NCI-H187 (cell line): ENCODE results near the gene VASP.

Experiments
- DNase-seq, 2 experiments: peaks; one replicate each; lab custom pipeline; 2025; lab: John Stamatoyannopoulos, UW

The VASP gene

DNA sequence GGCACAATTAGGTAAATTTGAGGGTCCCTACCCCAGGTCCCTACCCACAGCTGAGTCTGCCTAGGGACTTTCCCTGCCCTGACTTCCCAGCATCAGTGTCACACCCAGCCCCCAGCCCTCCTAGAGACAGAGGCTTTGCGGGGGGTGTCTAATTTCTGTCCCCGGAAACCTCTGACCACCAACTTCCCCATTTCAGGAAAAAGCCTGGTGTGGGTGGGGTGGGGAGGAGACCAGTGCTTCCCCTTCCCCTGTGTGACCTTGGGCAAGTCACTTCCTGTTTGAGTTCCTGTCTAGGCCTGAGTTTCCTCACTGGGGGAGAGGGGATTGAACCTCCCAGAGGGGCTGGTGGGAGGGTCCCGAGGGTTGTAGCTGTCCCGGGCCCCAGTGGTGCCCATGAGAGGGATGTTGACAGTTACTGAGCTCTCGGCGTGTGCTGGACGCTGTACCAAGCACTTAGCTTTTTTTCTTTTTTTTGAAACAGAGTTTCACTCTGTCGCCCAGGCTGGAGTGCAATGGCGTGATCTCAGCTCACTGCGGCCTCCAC, 7.9 kb downstream of the VASP start:
- DNase-seq, result no peak

DNA sequence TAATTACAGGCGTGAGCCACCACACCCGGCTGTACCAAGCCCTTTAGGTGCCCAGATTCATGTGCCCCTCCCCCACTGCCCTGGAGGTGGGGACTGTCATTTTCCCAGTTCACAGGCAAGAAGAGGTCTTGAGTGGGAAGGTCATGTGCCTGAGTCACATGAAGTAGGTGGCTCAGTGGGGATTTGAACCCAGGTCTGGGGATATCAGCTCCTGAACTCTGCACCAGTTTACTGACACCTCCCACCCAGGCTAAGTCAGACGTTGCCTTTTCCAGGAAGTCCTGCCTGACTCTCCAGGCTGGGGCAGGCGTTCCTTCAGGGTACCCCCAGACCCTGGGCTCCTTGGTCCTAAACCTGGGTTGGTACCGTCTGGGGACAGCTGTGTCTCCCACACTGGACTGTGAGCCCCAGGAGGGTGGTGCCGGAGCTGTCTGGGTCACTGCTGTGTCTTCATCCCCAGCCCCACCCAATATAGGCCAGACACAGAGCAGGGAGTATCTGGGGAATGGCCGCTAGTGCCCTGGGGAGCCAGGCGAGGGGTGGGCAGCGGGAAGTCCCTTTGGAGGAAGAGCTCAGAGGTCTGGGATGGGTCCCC, 8.6 kb downstream of the VASP start:
- no peak for DNase-seq

DNA sequence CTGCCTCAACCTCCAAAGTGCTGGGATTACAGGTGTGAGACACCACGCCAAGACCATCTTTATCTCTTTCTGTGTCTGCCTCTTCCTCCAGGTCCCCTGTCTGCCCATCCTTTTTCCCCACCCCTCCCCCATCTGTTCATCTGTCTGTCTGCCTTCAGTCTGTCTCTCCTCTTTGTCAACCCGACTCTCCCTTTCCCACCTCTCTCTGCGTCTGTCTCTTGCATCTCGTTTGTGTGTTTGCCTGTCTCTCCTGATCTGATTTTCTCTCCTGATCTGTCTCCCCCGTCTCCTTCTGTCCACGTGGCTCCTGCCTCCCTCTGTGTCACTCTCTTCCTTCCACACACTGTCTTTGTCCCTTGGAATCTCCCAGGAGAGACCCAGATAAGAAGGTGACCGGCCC, 10.0 kb downstream of the VASP start:
- no peak for DNase-seq

DNA sequence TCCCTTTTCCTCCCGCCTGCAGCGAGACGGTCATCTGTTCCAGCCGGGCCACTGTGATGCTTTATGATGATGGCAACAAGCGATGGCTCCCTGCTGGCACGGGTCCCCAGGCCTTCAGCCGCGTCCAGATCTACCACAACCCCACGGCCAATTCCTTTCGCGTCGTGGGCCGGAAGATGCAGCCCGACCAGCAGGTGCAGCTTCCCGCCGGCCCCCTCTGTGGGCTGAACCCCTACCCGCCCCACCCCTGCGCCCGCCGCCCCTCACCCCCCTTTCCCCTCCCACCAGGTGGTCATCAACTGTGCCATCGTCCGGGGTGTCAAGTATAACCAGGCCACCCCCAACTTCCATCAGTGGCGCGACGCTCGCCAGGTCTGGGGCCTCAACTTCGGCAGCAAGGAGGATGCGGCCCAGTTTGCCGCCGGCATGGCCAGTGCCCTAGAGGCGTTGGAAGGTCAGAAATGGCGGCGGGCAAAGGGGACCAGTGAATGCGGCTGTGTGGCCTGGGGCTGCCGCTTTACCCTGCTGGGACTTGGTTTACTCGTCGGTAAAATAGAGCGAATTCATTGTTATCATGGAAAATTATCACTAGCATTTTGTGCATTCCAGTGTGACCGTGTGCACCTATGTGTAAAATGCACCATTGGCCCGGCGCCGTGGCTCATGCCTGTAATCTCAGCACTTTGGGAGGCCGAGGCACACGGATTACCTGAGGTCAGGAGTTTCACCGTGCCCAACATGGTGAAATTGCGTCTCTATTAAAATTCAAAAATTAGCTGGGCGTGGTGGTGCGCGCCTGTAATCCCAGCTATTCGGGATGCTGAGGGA, 10.6 kb downstream of the VASP start:
- DNase-seq, result no peak

DNA sequence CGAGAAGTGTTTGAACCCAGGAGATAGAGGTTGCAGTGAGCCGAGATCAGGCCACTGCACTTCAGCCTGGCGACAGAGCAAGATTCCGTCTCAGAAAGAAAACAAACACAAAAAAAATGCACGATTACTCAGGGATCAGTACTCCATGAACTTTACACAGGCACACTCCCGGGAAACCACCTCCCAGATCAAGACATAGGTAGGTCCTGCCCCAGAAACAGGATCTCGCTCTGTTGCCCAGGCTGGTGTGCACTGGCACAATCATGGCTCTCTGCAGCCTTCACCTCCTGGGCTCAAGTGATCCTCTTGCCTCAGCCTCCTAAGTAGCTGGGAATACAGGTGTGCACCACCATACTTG, 11.2 kb downstream of the VASP start:
- DNase-seq, result no peak

DNA sequence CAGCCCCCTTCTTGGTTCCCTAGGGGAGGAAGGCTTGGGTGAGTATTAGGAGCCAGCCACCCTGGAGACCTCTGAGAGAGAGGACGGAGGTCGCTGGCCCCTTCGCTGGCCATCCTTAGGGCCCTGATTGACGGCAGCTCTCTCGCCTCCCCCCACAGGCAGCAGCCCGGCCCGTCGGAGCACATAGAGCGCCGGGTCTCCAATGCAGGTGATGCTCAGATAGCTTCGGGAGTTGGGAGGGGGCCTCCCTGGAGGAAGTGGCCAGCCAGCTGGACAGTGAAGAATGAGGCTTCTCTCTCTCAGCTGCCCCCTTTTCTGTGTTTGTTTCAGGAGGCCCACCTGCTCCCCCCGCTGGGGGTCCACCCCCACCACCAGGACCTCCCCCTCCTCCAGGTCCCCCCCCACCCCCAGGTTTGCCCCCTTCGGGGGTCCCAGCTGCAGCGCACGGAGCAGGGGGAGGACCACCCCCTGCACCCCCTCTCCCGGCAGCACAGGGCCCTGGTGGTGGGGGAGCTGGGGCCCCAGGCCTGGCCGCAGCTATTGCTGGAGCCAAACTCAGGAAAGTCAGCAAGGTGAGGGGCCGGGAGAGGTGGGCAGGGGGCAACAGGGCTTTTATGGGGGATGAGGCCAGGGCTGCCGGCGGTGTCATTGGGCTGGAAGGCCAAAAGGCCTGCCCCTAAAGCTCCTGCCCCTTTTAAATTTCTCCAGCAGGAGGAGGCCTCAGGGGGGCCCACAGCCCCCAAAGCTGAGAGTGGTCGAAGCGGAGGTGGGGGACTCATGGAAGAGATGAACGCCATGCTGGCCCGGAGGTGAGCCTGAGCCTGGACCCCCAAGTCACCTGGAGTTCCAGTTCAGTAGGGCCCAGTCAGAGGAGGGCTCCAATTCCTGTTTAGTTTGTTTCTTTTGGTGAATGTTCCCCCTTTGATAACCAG, 15.0 kb downstream of the VASP start:
- DNase-seq, result no peak

DNA sequence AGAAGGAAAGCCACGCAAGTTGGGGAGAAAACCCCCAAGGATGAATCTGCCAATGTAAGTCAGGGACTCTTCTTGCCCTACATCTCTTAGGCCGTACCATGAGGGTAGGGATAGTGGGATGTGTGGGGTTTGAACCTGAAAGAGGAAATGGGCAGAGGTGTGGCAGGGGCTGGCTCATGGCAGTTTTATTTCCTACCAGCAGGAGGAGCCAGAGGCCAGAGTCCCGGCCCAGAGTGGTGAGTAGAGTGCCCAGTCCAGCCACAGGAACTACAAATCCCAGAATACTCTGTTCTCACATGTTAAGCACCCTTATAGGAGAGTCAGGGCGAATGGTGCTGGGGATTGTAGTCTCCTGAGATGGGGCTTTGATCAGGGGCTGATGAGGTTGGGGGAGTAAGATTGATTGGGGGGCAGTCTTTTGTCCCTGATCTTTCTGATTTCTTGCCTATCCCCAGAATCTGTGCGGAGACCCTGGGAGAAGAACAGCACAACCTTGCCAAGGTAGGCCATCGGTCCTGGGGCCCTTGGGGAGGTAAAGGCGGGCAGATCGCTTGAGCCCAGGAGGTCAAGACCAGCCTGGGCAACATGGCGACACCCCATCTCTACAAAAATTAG, 16.5 kb downstream of the VASP start:
- peak; percentile 55 to 80 for DNase-seq

DNA sequence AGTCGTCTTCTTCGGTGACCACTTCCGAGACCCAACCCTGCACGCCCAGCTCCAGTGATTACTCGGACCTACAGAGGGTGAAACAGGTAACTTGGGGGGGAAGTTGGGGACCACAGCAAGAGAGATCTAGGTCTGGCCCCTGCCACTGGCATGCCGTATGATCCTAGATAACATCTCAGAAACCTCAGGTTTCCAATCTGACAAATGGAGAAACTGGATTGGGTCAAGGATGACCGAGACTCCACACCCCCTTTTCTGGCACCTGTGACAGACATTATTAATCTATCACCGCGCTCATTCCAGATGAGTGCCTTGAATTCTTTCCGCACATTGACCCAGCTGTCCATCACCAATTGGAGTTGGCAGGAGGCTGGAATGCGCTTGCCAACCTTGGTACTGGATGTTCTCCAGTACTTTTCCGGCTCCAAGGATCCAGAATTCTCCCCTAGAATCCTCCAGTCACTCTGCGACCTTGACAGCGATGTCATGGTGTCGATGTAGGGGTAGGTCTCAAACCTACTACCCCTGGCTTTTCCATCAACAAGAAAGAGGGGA, 17.4 kb downstream of the VASP start:
- no peak for DNase-seq

DNA sequence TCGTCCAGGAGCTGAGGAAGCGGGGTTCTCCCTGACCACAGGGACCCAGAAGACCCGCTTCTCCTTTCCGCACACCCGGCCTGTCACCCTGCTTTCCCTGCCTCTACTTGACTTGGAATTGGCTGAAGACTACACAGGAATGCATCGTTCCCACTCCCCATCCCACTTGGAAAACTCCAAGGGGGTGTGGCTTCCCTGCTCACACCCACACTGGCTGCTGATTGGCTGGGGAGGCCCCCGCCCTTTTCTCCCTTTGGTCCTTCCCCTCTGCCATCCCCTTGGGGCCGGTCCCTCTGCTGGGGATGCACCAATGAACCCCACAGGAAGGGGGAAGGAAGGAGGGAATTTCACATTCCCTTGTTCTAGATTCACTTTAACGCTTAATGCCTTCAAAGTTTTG, 18.9 kb downstream of the VASP start:
- peak; percentile 53 to 58 for DNase-seq

DNA sequence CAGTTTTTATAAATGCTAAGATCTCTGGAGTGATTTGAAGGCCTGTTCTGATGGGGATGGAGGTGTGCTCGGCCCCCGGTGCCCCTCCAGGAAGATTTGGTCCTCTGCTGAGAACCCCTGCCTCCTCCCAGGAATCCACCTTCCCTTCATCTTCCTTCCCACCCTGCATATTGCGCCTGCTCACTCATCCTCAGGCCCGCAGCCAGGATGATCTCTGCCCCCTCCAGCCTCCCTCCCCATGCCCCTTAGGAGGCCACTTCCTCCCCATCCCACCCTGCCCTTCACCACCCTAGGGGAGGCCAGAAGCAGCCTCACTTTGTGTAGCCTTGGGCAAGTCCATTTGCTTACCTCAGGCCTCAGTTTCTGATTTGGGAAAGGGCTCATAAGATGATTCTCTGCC, 19.7 kb downstream of the VASP start:
- DNase-seq, result no peak

DNA sequence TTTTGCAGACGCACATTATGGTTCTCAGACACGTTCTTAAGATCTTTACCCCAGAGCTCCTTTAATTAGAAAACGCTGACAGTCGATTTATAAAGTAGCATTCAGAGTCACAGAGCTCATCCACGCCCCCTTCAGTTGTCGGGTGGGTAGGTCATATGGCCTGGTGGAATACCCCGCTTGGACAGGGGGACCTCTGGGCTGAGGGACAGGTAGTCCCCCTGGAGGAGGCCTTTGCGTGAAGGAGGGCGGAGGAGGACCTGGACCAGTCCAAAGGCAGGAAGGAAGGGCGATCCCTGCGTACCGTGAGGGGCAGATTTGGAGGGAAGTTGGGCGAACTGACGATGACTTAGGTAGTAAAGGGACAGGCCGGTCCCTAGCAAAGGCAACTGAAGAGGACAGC, 20.5 kb downstream of the VASP start:
- no peak for DNase-seq

DNA sequence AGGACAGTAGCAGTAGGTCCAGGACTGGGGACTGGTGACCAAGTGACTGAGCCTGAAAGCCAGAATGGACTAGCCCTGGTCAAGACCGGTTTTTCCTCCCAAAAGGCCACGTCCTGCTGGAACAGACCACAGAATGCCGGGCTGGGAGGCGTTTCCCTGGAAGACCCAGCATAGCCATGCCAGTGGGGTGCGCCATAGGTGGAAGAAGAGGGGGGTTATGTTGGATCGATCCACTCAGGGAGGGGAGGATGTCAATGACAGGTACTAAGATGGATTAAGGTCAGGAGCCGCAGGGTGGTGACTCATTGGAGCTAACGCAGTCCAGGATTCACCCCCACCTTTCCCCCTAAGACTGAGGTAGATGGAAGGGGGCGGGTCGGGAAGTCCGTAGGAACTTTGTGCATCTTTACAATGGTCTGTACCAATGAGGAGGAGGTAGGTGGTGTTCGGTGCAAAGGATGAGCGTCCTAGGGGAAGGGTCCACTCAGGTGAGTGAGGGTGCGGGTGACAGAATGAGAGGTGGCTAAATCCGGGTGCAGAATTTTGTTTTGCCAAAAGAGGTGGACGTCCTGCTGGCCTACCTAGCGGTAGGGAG, 21.0 kb downstream of the VASP start:
- no peak for DNase-seq

DNA sequence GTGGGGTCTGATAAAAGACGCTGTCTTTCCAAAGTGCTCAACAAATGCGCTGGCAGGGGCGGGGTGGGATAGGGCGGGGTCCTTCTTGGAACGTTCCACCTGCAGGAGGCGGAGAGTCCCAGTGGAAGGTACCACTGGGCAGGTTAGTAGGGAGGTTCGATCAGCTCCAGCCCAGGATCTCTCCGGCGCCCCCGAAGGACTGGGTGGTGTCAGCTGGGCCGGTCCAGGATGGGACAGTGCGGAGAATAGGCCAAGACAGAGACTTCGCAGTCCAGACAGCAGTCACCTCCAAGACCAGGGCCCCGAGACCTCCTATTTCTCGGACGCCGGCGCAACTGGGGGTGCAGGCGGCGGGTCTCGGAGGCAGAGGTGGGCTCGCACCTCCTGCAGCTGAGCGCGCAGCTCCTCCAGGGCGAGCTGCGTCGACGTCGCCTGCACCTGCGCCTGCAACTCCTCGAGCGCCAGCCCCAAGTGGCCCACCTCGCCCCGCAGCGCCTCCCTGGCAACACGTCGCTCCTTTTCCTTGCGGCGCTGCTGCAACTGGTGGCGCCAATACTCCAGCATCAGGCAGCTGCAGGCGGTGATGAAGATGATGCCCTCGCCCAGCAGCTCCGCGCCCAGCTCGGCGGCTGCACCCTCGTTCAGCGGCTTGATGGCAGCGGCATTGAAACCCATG, 21.6 kb downstream of the VASP start:
- DNase-seq, result peak; percentile 37 to 60

DNA sequence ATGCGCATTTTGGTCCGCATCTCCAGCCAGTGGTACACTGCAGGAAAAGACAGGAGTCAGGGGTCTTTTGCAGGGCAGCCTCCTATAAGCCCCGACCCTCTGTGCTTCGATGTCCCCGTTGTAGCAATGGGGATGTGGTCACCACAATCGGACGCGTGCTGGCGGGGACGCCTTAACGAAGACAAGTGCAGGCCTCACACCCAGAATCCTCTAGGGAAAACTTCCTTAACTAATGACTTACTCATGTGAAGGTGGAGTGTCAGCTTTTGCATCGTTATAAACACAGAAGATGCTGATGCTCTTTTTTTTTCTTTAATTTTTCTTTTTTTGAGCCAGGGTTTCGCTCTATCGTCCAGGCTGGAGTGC, 22.1 kb downstream of the VASP start:
- no peak for DNase-seq

DNA sequence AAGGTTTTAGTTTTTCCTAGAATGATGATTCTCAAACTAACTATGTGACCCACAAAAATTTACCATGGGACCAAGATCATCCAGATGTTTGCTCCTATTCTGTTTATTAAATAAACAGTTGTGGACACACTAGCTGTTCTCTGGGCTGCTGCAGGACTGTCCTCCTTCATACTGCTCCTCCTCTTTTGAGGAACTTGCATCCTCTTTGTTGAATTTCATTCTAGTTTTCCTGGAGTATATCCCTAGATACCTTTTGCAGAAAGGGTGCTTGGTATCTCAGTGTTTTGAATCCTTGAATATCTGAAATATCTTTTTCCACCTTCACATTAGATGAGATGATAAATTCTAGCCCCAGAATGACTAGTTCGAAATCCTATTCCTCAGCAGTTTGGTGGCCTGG, 24.1 kb downstream of the VASP start:
- no peak for DNase-seq

DNA sequence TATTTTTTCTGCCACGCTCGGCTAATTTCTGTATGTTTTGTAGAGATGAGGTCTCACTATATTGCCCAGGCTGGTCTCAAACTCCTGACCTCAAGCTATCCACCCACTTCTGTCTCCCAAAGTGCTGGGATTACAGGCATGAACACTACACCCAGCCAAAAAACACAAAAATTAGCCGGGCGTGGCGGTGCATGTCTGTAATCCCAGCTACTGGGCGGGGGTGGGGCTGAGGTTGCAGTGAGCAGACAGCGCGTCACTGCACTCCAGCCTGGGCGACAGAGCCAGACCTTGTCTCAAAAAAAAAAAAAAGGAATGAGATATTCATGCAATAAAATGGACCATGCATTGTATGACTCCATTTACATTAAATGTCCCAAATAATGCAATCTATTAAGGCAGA, 32.2 kb downstream of the VASP start:
- no peak for DNase-seq

DNA sequence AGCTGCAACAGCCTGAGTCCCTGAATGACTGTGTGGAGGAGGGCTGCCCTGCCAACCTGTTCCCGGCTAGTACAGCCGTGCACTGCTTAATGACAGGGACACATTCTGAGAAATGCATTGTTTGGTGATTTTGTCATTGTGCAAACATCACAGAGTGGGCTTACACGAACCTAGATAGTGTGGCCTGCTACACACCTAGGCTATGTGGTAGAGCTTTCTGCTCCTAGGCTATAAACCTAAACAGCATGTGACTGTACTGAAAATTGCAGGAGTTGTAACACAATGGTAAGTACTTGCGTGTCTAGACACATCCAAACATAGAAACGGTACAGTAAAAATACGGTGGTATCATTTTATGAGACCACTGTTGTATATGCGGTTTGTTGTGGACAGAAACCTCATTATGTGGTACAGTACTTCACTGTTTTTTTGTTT, 35.0 kb downstream of the VASP start:
- no peak for DNase-seq

DNA sequence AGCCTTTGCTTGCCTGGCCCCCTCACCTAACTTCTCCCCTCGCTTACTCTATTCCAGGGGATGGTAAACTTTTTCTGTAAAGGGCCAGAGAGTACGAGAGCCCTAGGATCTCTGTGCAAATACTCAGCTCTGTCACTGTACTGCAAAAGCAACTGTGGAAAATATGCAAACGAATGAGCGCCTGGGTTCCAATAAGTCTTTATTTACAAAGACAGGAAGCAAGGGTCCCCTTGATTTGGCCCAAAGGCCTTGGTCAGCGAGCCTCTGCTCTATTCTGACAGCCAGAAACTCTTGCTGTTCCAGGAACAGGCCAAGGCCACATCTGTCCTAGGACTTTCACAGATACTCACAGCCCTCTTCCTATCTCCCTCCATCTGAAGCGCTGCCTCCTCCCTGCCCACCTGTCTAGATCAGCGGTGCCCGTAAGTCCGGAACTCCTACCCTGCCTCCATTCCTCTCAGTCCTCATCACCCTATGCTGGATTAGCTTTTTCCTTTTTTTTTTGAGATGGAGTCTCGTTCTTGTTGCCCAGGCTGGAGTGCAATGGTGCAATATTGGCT, 40.0 kb downstream of the VASP start:
- no peak for DNase-seq

DNA sequence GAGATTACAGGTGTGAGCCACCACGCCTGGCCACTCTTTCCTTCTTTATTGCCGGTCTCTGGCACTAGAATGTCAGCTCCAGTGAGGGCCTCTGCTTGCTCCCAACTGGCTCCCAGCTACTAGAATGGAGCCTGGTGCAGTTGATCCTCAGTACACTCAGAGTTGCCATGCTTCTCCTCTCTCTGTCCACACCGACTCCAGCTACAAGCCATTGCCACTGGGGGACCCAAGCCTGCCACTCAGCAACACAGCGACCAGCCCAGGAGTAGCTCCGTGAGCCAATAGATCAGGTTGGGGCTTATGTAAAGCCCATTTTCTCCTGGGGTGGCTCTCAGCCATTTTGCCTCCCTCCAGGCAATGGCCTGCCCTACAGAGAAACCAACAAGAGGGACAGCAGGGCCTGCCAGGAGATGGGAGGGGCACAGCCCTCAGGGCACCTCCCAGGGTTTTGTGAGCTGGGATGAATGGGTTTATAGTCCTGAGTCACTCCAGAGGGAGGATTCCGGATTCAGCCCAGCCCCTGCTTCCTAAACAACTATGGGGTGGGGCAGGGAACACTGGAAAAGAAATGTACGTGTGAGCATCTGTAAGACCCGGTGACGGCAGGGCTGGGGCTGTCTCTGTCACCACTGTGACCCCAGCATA, 40.8 kb downstream of the VASP start:
- DNase-seq, result no peak

DNA sequence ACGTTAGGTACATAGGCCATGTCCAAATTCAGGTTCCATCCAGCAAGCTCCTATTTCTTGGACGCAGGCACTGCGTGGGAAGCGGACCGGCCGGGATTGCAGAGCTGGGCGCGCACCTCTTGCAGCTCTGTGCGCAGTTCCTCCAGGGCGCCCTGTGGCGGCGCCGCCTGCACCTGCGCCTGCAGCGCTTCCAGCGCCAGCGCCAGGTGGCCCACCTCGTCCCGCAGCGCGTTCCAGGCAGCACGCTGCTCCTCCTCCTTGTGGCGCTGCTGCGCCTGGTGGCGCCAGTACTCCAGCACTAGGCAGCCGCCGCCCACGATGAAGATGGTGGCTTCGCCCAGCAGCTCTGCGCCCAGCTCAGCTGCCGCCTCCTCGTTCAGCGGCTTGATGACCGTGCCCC, 46.2 kb downstream of the VASP start:
- DNase-seq, result no peak
